Upper lobe of right lung (tissue), 1 donor: Measurements from ENCODE around the gene MMEL1. TPM values are rescaled to one million over a fixed set of nuclear protein-coding genes. Genes with fewer than 3 reads are reported as not detected.

Experiments
- ATAC-seq: fragments of 200-7000 bp; cut with Tn5 transposase; one replicate; pipeline ENCODE4 v1.9.1; 2020; ENCODE audit warnings: mild to moderate bottlenecking, moderate library complexity
- DNase-seq: peaks from one replicate; pipeline ENCODE4 v3.0.0-alpha.2; 2020
- H3K27ac ChIP-seq: fragments of 200-600 bp; one replicate; pipeline ENCODE4 v1.8.0; 2022
- H3K27me3 ChIP-seq: fragments of 200-600 bp; one replicate; pipeline ENCODE4 v1.8.0; 2022; ENCODE audit warnings: mild to moderate bottlenecking
- H3K36me3 ChIP-seq: fragments of 200-600 bp; one replicate; pipeline ENCODE4 v1.8.0; 2022
- H3K4me1 ChIP-seq: fragments of 200-600 bp; one replicate; pipeline ENCODE4 v1.8.0; 2022
- H3K4me3 ChIP-seq: fragments of 200-600 bp; one replicate; pipeline ENCODE4 v1.8.0; 2022; ENCODE audit warnings: mild to moderate bottlenecking
- H3K9me3 ChIP-seq: fragments of 200-600 bp; one replicate; pipeline ENCODE4 v1.8.0; 2022
- intact Hi-C: fragments of 100-400 bp; cut with DNase I; formaldehyde crosslinking; loops from one replicate; pipeline ENCODE4 v1.11.0; 2022
- total RNA-seq: library from RNA; stranded (reverse); fragmentation: NEBNext Ultra II Directional; extraction: Animal tissue kit (Norgen Biotek cat#: 25700); gene quantifications from one replicate; pipeline ENCODE4 v1.2.1, GENCODE V29; 2021
- TF ChIP-seq, protein P1 (sequence below): fragments of 200-600 bp; IDR thresholded peaks from one replicate; pipeline ENCODE4 v1.8.0; 2022; ENCODE audit warnings: antibody characterized with exemption
- donor health status: DM: no; HTN: yes; CAD: no; lungs with severe emphysema.

MMEL1 gene
- total RNA-seq, 1 donor from 2014 or later, result 3.2 TPM

DNA sequence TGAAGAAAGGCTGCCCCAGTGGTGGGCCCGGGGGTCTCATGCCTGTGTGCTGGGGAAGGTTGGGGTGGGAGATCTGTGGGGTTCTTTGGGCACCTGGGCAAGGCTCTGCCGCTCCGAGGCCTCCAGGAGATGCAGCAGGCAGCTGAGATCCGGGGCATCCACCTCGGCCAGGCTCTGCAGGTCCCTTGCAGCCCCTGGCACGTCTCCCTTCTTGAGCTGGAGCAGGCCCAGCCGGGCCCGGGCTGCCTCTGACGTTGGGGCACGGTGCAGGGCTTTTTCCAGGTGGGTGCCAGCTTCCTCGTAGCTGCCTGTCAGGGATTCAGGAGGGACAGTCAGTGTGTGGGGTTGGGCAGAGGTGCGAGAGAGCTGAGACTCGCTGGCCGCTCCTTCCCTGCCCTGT, 11.4 kb upstream of the MMEL1 start:
- H3K27me3 ChIP-seq, result no peaks in the 10 kb centered on the region
- no peak overlapping the region for H3K4me3 ChIP-seq
- TF ChIP-seq, protein P1, sequence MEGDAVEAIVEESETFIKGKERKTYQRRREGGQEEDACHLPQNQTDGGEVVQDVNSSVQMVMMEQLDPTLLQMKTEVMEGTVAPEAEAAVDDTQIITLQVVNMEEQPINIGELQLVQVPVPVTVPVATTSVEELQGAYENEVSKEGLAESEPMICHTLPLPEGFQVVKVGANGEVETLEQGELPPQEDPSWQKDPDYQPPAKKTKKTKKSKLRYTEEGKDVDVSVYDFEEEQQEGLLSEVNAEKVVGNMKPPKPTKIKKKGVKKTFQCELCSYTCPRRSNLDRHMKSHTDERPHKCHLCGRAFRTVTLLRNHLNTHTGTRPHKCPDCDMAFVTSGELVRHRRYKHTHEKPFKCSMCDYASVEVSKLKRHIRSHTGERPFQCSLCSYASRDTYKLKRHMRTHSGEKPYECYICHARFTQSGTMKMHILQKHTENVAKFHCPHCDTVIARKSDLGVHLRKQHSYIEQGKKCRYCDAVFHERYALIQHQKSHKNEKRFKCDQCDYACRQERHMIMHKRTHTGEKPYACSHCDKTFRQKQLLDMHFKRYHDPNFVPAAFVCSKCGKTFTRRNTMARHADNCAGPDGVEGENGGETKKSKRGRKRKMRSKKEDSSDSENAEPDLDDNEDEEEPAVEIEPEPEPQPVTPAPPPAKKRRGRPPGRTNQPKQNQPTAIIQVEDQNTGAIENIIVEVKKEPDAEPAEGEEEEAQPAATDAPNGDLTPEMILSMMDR, result no peak
- H3K4me1 ChIP-seq, result peaks cover 11% of the 10 kb centered on the region
- no peaks in the 10 kb centered on the region for H3K36me3 ChIP-seq
- DNase-seq (peak; percentile 57), ATAC-seq (no peak)
- H3K9me3 ChIP-seq, result peaks cover 15% of the 10 kb centered on the region
- intact Hi-C loops, result loop anchor here (10.0 kb wide), 1 partner anchor 229 kb away; the partner anchor contains the start of gene PEX10
- no peak overlapping the region for H3K27ac ChIP-seq

DNA sequence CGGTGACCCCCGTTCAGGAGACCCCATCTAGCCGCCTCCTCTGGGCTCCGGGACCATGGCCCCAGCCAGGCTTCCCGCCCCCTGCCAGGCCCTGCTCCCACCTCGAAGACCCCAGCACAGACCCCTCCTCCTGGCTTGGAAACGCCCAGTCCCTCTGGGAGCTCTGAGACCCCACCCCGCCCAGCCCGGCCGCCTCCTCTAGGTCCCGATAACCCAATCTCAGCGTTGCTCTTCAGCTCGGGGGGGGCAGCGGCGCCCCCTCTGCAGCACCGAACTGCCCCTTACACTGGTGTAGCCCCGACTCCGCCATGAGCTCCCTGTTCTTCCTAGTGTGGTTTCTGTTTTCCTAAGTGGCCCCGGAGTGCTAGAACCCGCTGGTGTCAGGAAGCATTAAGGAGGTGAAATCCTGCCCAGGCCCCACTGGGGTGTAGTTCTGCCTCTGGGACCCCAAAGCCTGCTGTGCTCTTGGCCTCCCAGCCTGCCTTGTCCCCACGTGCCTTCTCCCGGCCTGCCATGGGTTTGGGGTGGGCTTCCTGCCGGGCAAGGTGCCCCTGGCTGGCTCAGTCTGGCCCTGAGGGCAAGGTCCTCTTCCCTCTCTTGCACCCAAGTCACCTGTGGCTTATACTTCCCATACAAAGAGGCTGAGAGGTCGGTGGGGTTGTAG, 10.7 kb upstream of the MMEL1 start:
- intact Hi-C loops, result loop anchor here (10.0 kb wide), 1 partner anchor 229 kb away; the partner anchor contains the start of gene PEX10
- Histone ChIP-seq H3K36me3 (no peaks in the 10 kb centered on the region), H3K9me3 (peaks cover 15% of the 10 kb centered on the region), H3K4me1 (peaks cover 11% of the 10 kb centered on the region), H3K4me3 (peak overlapping the region; percentile 99), H3K27me3 (no peaks in the 10 kb centered on the region), H3K27ac (no peak overlapping the region)
- TF ChIP-seq, protein P1, result no peak
- DNase-seq, result peak; percentile 62
- ATAC-seq, result no peak

DNA sequence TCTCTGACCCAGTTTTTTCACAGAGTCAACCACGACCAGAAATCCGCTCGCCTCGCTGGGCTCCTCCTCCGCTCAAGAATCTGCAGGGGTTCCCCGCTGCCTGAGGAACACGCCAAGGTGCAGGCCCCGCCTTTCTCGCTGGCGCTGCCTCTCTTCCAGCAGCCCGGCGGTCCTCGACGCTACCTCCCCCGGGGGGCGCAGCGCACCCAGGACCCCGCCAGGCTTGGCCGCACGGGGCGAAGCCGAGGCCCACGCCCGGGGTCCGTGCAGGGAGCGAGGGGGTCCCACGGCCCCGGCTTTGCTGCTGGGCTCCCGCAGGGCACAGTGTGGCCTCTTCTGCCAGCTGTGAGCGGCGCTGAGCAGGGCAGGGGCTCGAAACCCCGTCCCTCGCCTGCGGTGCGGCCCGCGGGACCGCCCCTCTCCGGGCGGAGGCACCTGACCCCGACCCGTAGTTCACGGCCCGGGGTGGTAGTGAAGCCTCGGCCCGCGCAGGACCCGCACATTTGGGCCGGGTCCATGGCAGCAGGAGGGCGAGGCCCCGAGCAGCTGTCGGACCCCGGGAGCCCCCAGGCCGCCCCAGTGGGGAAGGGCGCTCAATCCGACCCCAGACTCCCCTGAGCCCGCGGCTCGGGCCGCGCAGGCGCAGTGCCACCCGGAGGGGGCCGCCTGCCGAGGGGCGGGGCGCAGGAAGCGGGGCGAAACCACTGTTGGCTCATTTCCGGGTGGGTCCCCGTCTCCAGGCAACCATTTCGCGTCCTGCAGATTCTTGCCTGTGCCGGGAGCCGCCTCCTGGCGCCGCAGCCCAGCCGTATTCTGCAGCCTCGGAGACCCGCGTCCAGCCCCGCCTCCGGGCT, 10.0 kb upstream of the MMEL1 start:
- H3K9me3 ChIP-seq, result peaks cover 15% of the 10 kb centered on the region
- no peaks in the 10 kb centered on the region for H3K27me3 ChIP-seq
- ATAC-seq (peak; percentile 92), DNase-seq (peak; percentile 95)
- H3K4me3 ChIP-seq, result peak overlapping the region; percentile 99
- peaks cover 11% of the 10 kb centered on the region for H3K4me1 ChIP-seq
- no peaks in the 10 kb centered on the region for H3K36me3 ChIP-seq
- intact Hi-C loops, result loop anchor here (10.0 kb wide), 1 partner anchor 228 kb away; the partner anchor contains the start of gene PEX10
- peak overlapping the region; percentile 89 for H3K27ac ChIP-seq
- TF ChIP-seq, protein P1, result peak; percentile 25

DNA sequence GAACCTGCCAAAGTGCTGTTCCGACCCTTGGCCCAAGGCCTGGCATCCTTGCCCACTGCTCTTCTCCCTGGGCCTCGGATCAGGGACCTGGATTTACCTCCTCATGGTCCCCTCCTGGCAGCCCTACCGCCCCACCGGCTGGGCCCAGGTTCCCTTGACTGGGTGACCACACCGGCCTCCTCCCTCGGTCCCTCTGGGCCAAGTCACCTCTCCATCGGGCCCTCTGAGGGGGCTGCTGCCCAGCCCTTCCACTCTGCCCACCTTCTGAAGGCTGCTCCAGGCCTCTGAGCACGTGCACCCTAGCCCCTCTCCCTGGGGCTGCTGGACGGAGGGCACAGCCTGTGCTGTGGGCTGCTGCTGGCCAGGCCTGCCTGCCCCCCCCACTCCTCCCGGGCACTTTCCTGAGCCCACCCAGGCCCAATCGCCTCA, 9.3 kb upstream of the MMEL1 start:
- no peaks in the 10 kb centered on the region for H3K27me3 ChIP-seq
- ATAC-seq, result no peak
- intact Hi-C loops, result loop anchor here (10.0 kb wide), 1 partner anchor 227 kb away; the partner anchor contains the start of gene PEX10

More for the DNA sequence above, 9.3 kb upstream of the MMEL1 start:
- H3K4me3 ChIP-seq, result peak overlapping the region; percentile 99
- peak; percentile 63 for DNase-seq
- no peaks in the 10 kb centered on the region for H3K36me3 ChIP-seq
- H3K4me1 ChIP-seq, result peaks cover 11% of the 10 kb centered on the region
- H3K27ac ChIP-seq, result peak overlapping the region; percentile 89
- TF ChIP-seq, protein P1, result no peak
- peaks cover 11% of the 10 kb centered on the region for H3K9me3 ChIP-seq
